H9 (cell line): ENCODE measurements around the gene PLEKHG3. TPM values are rescaled to one million over a fixed set of nuclear protein-coding genes. Genes with fewer than 3 reads are reported as not detected.

Experiments used
- DNase-seq: peaks from one replicate; pipeline ENCODE4 v3.0.0-alpha.2; 2017
- H2AFZ ChIP-seq: one replicate; pipeline ENCODE4 v1.6.1; 2013; ENCODE audit warnings: mild to moderate bottlenecking, low read length, control low read depth, moderate library complexity
- H2AK5ac ChIP-seq: 2 replicates; pipeline ENCODE4 v1.6.1; 2013; ENCODE audit warnings: low read length, control low read depth, mixed read lengths; ENCODE audit not compliant: insufficient read length
- H2BK120ac ChIP-seq: one replicate; pipeline ENCODE4 v1.6.1; 2013; ENCODE audit warnings: low read depth, mild to moderate bottlenecking, low read length, control low read depth, inconsistent platforms; ENCODE audit not compliant: poor library complexity, severe bottlenecking
- H2BK12ac ChIP-seq: 2 replicates; pipeline ENCODE4 v1.6.1; 2013; ENCODE audit warnings: low read length, control low read depth, mixed read lengths, low read depth; ENCODE audit not compliant: insufficient read length
- H2BK15ac ChIP-seq: 2 replicates; pipeline ENCODE4 v1.6.1; 2013; ENCODE audit warnings: low read depth, low read length, control low read depth
- H2BK20ac ChIP-seq: one replicate; pipeline ENCODE4 v1.6.1; 2013; ENCODE audit warnings: low read depth, mild to moderate bottlenecking, low read length, control low read depth, inconsistent platforms; ENCODE audit not compliant: poor library complexity, severe bottlenecking
- H2BK5ac ChIP-seq: 2 replicates; pipeline ENCODE4 v1.6.1; 2013; ENCODE audit warnings: low read length, control low read depth, mixed read lengths; ENCODE audit not compliant: insufficient read length
- H3K14ac ChIP-seq: 2 replicates; pipeline ENCODE4 v1.6.1; 2013; ENCODE audit warnings: low read length, control low read depth; ENCODE audit not compliant: insufficient read depth
- H3K18ac ChIP-seq: 2 replicates; pipeline ENCODE4 v1.6.1; 2013; ENCODE audit warnings: low read depth, mild to moderate bottlenecking, mixed read lengths, low read length, control low read depth; ENCODE audit not compliant: insufficient read length
- H3K23ac ChIP-seq: 2 replicates; pipeline ENCODE4 v1.6.1; 2013; ENCODE audit warnings: low read length, control low read depth, mixed read lengths, low read depth; ENCODE audit not compliant: insufficient read length
- H3K23me2 ChIP-seq: 2 replicates; pipeline ENCODE4 v1.6.1; 2013; ENCODE audit warnings: low read depth, mild to moderate bottlenecking, mixed read lengths, low read length, control low read depth; ENCODE audit not compliant: insufficient read length, poor library complexity, severe bottlenecking
- H3K27ac ChIP-seq: 2 replicates; pipeline ENCODE4 v1.5.1; 2013; ENCODE audit warnings: low read length, control low read depth, mixed read lengths, low read depth; ENCODE audit not compliant: insufficient read length
- H3K27me3 ChIP-seq: 2 replicates; pipeline ENCODE4 v1.6.1; 2013; ENCODE audit warnings: low read length, control low read depth, inconsistent platforms; ENCODE audit not compliant: insufficient read depth
- H3K4ac ChIP-seq: 2 replicates; pipeline ENCODE4 v1.6.1; 2013; ENCODE audit warnings: low read depth, mild to moderate bottlenecking, control low read depth, inconsistent platforms, low read length, moderate library complexity
- H3K4me1 ChIP-seq: 2 replicates; pipeline ENCODE4 v1.6.1; 2013; ENCODE audit warnings: low read length, control low read depth, inconsistent platforms; ENCODE audit not compliant: insufficient read depth
- H3K4me2 ChIP-seq: 2 replicates; pipeline ENCODE4 v1.6.1; 2013; ENCODE audit warnings: low read length, control low read depth, mixed read lengths; ENCODE audit not compliant: insufficient read length, insufficient read depth
- H3K56ac ChIP-seq: 2 replicates; pipeline ENCODE4 v1.6.1; 2013; ENCODE audit warnings: low read depth, mild to moderate bottlenecking, mixed read lengths, low read length, control low read depth; ENCODE audit not compliant: insufficient read length
- H3K79me1 ChIP-seq: 2 replicates; pipeline ENCODE4 v1.6.1; 2013; ENCODE audit warnings: low read depth, mild to moderate bottlenecking, moderate library complexity, low read length, control low read depth, inconsistent platforms; ENCODE audit not compliant: insufficient read depth, poor library complexity, severe bottlenecking
- H3K79me2 ChIP-seq: 2 replicates; pipeline ENCODE4 v1.6.1; 2013; ENCODE audit warnings: low read length, control low read depth, inconsistent platforms; ENCODE audit not compliant: insufficient read depth
- H3K9ac ChIP-seq: 2 replicates; pipeline ENCODE4 v1.6.1; 2013; ENCODE audit warnings: low read length, control low read depth, mixed read lengths; ENCODE audit not compliant: insufficient read length; ENCODE audit errors: extremely low read depth
- H3K9me3 ChIP-seq: one replicate; pipeline ENCODE4 v1.6.1; 2013; ENCODE audit warnings: low read depth, low read length, inconsistent platforms; ENCODE audit not compliant: control insufficient read depth
- H3T11ph ChIP-seq: one replicate; pipeline ENCODE4 v1.6.1; 2013; ENCODE audit warnings: mild to moderate bottlenecking, low read length, control low read depth, inconsistent platforms
- H4K20me1 ChIP-seq: one replicate; pipeline ENCODE4 v1.6.1; 2013; ENCODE audit not compliant: control insufficient read depth, insufficient read length, insufficient read depth
- H4K5ac ChIP-seq: 2 replicates; pipeline ENCODE4 v1.6.1; 2013; ENCODE audit warnings: low read depth, mild to moderate bottlenecking, mixed read lengths, low read length, control low read depth; ENCODE audit not compliant: insufficient read length
- H4K8ac ChIP-seq: replicated peaks from 2 replicates; pipeline ENCODE4 v1.6.1; 2013; ENCODE audit warnings: low read length, control low read depth, mixed read lengths, low read depth; ENCODE audit not compliant: insufficient read length
- H4K91ac ChIP-seq: 2 replicates; pipeline ENCODE4 v1.6.1; 2013; ENCODE audit warnings: low read depth, mild to moderate bottlenecking, moderate library complexity, mixed read lengths, low read length, control low read depth; ENCODE audit not compliant: insufficient read length
- H3K27ac Mint-ChIP-seq, 3 experiments: 2 replicates in 2 of 3; 3 replicates in 1 of 3; pipeline ENCODE4 v1.8.0; 2020 to 2021; ENCODE audit warnings: mixed read lengths in 3 of 3, mild to moderate bottlenecking in 1 of 3, moderate library complexity in 1 of 3
- H3K27me3 Mint-ChIP-seq: 2 replicates; pipeline ENCODE4 v1.8.0; 2021; ENCODE audit warnings: low read depth, mild to moderate bottlenecking, moderate library complexity, mixed read lengths
- H3K36me3 Mint-ChIP-seq, 3 experiments: 2 replicates in 2 of 3; 3 replicates in 1 of 3; pipeline ENCODE4 v1.8.0; 2020 to 2021; ENCODE audit warnings: low read depth in 3 of 3, mixed read lengths in 3 of 3; ENCODE audit not compliant: insufficient read depth in 1 of 3
- H3K4me1 Mint-ChIP-seq, 2 experiments: 2 replicates each; pipeline ENCODE4 v1.8.0; 2020; ENCODE audit warnings: mixed read lengths in 2 of 2
- H3K4me3 Mint-ChIP-seq, 2 experiments: 2 replicates in 1 of 2; 3 replicates in 1 of 2; pipeline ENCODE4 v1.8.0; 2020 to 2021; ENCODE audit warnings: mild to moderate bottlenecking in 2 of 2, mixed read lengths in 2 of 2, moderate library complexity in 1 of 2
- H3K9me3 Mint-ChIP-seq, 2 experiments: 2 replicates in 1 of 2; 3 replicates in 1 of 2; pipeline ENCODE4 v1.8.0; 2020; ENCODE audit warnings: mild to moderate bottlenecking in 2 of 2, mixed read lengths in 2 of 2, moderate library complexity in 1 of 2
- CTCF ChIP-seq: fragments of 200-600 bp; sonication (generic); conservative IDR thresholded peaks from 3 replicates; pipeline ENCODE4 v1.8.0; 2021; ENCODE audit warnings: antibody characterized with exemption, mild to moderate bottlenecking
- WGBS: extraction: QIAGEN DNeasy Blood & Tissue Kit; methylation state at CpG from one replicate; pipeline ENCODE4 v1.1.7; 2013; ENCODE audit warnings: missing lambda C conversion rate, low lambda C conversion rate, mixed read lengths; ENCODE audit not compliant: insufficient read length; ENCODE audit errors: extremely low coverage; 5-methylcytosine and 5-hydroxymethylcytosine counted together
- total RNA-seq: library from RNA; stranded (reverse); gene quantifications from 2 replicates; pipeline ENCODE4 v1.2.1, GENCODE V29; 2021

The PLEKHG3 gene
- total RNA-seq, 1 experiment from 2014 or later: 48.5 TPM

- peaks cover 43 to 63% of the 10 kb centered on the region in 2 experiments for H3K4me1 Mint-ChIP-seq
- Histone ChIP-seq H3K27ac (no peak overlapping the region), H2AFZ (no peak overlapping the region), H4K91ac (no peak overlapping the region), H3K14ac (no peak overlapping the region), H4K20me1 (no peaks in the 10 kb centered on the region), H4K5ac (no peak overlapping the region), H3K9ac (no peak overlapping the region), H3K4me2 (peak overlapping the region; percentile 6), H3K4ac (no peak overlapping the region), H3K9me3 (no peaks in the 10 kb centered on the region), H2BK5ac (no peak overlapping the region), H3K23me2 (peaks cover 4% of the 10 kb centered on the region), H3K27me3 (no peaks in the 10 kb centered on the region), H2BK20ac (no peak overlapping the region), H2BK15ac (no peak overlapping the region), H2BK12ac (no peak overlapping the region), H3K4me1 (no peaks in the 10 kb centered on the region), H2BK120ac (no peak overlapping the region), H3K56ac (no peak overlapping the region), H2AK5ac (no peak overlapping the region), H3T11ph (no peak overlapping the region), H4K8ac (no peak overlapping the region), H3K79me1 (no peaks in the 10 kb centered on the region), H3K79me2 (no peaks in the 10 kb centered on the region), H3K18ac (no peak overlapping the region), H3K23ac (no peak overlapping the region)
- no peaks in the 10 kb centered on the region; a peak in 1 of 7 replicates for H3K36me3 Mint-ChIP-seq
- TF ChIP-seq CTCF: no peak
- no peaks in the 10 kb centered on the region; a peak in 2 of 5 replicates for H3K9me3 Mint-ChIP-seq
- DNase-seq: no peak
- H3K27ac Mint-ChIP-seq: peak overlapping the region in 2 of 3 experiments; percentile 46 to 57; a peak in 2 of 7 replicates
- H3K4me3 Mint-ChIP-seq: peak overlapping the region; percentile 37 to 50; a peak in 3 of 5 replicates
- peaks cover 23% of the 10 kb centered on the region for H3K27me3 Mint-ChIP-seq
- no CpG with 5 or more reads among the region's 18 CpGs for WGBS
Measured at GRCh38 chr14:64763801-64764621, 59.8 kb downstream of the PLEKHG3 start.
